ENCODE results near the gene CYP24A1.

The CYP24A1 gene

DNA sequence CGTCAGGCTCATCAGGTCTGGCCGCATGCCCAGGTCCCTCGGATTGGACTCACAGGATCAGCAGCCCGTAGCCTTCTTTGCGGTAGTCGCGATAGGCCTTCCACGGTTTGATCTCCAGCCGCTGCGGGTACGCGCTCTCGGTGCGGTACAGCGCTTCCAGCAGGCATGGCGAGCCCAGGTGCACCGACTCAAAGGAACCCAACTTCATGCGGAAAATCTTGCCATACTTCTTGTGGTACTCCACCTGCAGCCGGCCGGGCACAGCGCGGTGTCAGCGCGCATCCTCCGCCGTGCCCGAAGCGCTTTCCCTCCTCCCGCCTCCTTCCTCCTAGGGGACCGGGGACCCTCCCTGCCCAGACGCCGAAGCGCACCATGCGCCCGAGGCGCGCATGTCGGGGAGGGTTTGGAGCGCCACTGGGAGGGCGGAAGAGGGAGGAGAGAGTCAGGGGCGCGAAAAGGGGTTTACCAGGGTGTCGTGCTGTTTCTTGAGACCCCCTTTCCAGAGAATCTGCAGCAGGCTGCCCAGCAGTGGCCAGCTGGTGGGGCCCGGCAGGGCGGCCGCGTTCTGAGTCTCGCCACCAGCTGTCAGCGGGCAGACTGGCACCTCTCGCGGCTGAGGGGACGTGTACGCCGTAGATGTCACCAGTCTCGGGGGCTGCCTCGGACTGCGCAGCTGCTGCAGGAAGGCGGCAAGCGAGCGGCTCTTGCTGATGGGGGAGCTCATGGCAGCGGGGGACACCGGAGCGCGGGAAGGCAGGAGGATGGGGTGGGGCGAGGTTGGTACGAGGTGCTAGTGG lies 732 bp downstream of the CYP24A1 start:
- no peak for DNase-seq (ENCODE audit: low spot score)

GRCh38 chr20:54172532-54172855 lies 1.3 kb downstream of the CYP24A1 start:
- DNase-seq (ENCODE audit: low spot score): no peak

- no peak for DNase-seq (ENCODE audit: low spot score)
Observed at GRCh38 chr20:54170963-54171362, 2.8 kb downstream of the CYP24A1 start.

- DNase-seq (ENCODE audit: low spot score): no peak
Observed at GRCh38 chr20:54170026-54170471, 3.7 kb downstream of the CYP24A1 start.

GRCh38 chr20:54168961-54169862 lies 4.6 kb downstream of the CYP24A1 start:
- no peak for DNase-seq (ENCODE audit: low spot score)

- no peak for DNase-seq (ENCODE audit: low spot score)
Observed at GRCh38 chr20:54167909-54168872, 5.6 kb downstream of the CYP24A1 start.

- DNase-seq (ENCODE audit: low spot score): no peak
Observed at GRCh38 chr20:54166987-54167662, 6.7 kb downstream of the CYP24A1 start.

DNA sequence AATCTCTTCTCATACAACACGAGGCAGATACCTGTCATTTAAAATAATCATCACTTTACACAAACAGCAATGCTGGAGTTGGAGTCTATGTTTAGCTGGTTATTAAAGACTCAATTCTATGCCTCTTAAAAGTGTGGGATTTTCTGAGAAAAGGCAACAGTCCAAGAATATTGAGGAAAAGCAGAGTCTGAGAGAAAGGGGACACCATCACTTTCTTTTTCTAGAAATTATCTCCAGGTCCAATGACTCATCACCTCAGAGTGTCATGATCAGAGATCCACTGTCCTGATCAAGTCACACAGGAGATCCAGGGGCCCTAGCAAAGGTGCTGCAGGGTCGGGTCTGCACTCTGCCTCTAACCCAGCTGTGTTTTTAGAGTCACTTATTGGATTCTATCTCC lies 8.0 kb downstream of the CYP24A1 start:
- no peak for DNase-seq (ENCODE audit: low spot score)

DNA sequence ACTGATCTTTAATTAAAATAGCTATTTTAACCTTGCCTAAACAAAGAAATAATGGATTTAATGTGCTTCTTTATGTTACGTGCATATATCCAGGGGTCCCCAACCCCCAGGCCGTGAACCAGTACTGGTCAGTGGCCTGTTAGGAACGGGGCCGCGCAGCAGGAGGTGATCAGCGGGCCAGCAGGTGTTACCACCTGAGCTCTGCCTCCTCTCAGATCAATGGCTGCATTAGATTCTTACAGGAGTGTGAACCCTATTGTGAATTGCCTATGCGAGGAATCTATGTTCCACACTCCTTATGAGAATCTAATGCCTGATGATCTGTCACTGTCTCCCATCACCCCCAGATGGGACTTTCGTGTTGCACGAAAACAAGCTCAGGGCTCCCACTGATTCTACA lies 8.8 kb downstream of the CYP24A1 start:
- no peak for DNase-seq (ENCODE audit: low spot score)

DNA sequence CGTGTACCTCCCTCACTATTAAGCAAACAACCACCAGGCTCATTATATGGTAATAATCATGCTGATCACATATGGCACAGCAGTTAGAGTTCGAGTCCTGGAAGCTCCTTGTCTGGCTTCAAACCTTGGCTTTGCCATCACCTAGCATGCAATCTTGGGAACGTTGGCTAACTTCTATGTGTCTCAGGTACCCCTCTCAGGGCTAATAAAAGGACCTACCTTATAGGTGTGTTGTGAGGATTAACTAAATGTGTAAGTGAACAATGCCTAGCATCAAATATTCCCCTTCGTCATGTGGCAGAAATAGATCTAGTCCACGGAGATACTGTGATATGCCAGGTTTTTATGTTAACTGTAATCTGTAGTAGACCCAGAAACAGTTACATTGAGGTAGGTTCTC lies 10.4 kb downstream of the CYP24A1 start:
- DNase-seq (ENCODE audit: low spot score): no peak

- no peak for DNase-seq (ENCODE audit: low spot score)
Observed at GRCh38 chr20:54162378-54163009, 11.3 kb downstream of the CYP24A1 start.

DNA sequence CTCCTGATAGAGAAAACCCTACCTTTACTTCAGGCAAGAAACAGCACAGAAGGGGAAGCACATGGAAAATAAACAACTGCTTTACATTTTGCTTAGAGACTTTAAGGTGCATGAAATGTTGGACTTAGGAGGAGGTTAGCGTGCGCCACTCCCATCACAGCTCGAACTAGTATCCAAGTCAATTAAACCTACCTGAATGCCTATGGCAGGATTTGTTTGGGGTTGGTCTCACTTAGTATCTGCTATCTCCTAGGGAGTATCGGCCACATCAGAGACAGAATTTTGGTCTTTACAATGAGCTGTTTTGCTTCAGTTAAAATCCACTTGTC lies 12.0 kb downstream of the CYP24A1 start:
- no peak for DNase-seq (ENCODE audit: low spot score)

DNA sequence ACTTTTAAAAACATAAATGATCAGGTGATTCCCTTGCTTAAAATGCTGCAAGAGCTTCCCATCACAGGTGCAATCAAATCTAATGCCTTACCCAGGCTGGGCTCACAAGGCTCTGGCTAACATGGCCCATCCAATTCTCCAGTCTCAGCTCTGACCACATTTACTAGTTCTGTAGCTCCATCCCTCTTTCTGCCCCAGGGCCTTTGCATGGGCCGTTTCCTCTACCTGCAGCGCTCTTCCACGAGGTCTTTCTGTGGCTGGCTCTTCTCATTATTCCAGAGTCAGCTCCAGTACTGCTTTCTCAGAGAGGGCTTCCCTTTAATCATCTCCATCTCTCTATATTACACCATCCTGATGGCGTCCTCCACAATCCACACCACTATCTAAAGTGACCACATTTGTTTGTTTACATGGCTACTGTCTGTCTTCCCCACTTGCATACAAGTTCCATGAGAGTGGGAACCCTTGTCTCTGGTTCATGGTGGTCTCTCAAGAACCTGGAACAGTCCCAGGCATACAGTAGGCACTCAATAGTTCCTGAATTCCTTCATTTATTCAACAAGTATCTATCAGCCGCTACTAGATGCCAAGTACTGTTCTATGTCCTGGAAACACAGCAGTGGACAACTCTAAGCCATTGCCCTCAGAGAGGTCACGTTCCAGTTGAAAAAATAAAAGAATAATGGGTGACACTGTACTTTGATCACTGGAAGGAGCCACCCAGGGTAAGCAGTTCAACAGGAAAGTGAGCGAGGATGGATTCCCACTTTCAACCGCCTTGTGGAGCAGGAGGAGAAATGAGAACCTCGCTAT lies 12.6 kb downstream of the CYP24A1 start:
- no peak for DNase-seq (ENCODE audit: low spot score)

GRCh38 chr20:54160065-54161007 lies 13.4 kb downstream of the CYP24A1 start:
- no peak for DNase-seq (ENCODE audit: low spot score)

DNA sequence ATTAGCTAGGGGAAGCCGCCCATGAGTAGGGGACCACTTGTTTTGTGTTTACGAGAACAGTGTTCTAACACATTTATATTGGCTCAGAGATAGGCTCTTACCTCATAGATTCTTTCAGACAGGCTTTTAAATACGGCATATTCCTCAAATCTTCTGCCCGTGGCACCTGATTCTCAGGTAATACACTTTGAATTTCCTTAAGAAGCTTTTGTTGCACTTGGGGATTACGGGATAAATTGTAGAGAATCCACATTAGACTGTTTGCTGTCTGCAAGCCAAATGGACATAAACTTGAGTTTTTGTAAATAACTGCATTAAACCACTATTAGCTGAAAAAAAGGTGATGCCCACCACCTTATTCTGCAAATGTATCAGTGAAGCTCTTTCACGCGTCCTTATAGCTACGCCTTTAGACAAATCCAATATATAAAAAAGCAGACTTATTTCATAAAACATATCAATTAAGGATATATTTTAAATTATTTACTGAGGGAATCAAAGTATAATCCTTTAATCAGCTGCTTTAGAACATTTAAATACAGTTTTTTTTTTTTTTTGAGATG lies 14.8 kb downstream of the CYP24A1 start:
- no peak for DNase-seq (ENCODE audit: low spot score)

- DNase-seq (ENCODE audit: low spot score): no peak
Observed at GRCh38 chr20:54158226-54158625, 15.6 kb downstream of the CYP24A1 start.

- DNase-seq (ENCODE audit: low spot score): no peak
Observed at GRCh38 chr20:54156981-54157835, 16.6 kb downstream of the CYP24A1 start.

DNA sequence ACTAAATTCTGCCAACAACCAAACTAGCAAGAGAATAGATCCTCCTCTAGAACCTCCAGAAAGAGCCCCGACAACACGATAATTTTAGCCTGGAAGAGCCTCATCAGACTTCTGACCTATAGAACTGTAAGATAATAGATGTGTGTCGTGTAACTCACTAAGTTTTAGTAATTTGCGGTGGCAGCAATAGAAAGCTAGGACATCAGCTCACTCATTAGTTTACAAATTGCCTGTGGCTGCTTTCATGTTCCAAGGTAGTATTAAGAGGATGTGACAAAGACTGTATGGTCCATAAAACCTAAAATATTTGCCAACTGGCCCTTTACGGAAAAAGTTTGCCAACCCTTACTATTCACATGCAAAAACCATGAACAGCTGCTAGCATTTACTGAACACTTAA lies 17.3 kb downstream of the CYP24A1 start:
- no peak for DNase-seq (ENCODE audit: low spot score)
